HG03342 (cell line): ENCODE data around the gene DUSP1.

Experiments
- ATAC-seq: cut with Tn5 transposase; IDR thresholded peaks from one replicate; pipeline ENCODE4 v1.9.1; 2021; ENCODE audit warnings: mild to moderate bottlenecking, moderate library complexity; ENCODE audit not compliant: unreplicated experiment

Gene DUSP1

DNA sequence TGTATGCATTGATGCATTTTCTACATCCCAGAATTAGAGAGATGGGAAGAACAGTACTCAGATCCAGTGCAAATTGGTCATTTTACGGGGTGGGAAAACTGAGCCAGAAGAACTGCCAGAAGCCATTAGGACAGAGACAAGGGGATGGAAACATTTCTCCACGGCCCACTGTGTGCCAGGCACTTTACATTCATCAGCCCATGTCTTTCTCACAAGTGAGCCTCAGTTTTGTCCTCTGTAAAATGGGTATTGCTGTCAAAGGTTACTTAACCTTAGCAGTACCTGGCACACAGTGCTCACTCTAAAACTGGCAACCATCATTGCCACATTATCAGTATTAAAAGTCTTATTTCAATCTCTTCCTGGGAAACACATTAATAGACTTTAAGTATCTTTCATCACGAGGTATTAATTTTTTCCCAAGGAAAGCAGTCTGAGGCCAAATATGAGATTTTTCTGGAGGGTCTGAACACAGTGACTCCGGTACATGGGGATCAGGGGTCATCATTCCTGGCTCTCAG, 5.2 kb downstream of the DUSP1 start:
- no peak for ATAC-seq

DNA sequence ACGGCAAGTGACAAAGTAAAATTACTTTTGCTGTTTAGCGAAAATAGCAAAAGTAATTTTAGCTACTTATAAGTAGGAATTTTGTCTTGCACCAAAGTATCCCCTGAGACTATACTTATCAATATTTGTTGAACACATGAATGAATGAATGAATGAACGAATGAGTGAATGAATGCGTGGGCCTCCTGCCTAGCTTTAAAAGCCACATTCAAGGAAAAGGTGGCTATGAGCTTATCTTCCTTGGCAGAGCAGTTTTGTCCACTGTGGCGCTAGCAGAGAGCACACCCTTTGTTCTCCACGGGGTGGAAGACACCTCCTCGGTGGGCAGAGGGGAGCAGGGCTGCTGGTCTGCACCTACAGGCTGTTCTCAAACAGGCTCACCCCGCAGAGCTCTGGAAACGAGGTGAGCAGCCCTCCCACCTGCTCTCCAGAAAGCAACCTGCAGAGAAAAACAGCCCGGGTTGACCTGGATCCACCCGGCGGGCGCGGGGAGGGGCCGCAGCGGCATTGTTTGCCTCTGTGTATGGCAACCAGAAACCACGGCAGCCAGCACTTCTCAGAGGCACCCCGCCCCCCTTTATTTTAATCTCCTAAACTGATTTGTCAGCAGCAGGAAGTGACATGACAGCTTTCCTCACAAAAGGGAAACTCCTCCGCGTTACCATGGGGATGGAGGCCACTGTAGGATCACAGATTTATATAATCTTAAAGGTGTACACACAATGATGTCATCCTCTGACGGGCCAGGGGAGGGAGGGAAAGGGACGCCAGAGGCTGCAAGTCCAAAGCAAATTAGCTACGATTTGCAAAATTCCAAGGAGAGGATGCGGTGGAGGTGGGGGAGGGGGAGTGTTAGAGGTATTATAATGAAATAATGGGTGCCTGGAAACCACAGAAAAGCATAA, 5.9 kb downstream of the DUSP1 start:
- peak; percentile 85 for ATAC-seq

DNA sequence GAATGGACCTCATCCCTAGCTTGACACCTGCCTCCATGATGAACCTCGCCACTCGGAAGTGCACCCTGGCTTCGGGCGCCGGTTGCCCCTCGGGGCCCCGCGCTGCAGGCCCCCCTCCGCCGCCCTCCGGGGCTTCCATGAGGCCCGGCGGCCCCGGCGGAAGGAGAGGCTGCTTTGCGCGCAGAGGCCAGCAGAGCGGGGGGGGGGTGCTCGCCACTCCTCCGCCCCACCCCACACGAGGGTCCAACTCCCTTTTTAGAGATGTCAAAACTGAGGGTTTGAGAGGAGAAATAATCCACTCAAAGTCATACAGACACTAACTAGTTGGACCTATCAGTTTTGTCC, 7.9 kb downstream of the DUSP1 start:
- no peak for ATAC-seq

DNA sequence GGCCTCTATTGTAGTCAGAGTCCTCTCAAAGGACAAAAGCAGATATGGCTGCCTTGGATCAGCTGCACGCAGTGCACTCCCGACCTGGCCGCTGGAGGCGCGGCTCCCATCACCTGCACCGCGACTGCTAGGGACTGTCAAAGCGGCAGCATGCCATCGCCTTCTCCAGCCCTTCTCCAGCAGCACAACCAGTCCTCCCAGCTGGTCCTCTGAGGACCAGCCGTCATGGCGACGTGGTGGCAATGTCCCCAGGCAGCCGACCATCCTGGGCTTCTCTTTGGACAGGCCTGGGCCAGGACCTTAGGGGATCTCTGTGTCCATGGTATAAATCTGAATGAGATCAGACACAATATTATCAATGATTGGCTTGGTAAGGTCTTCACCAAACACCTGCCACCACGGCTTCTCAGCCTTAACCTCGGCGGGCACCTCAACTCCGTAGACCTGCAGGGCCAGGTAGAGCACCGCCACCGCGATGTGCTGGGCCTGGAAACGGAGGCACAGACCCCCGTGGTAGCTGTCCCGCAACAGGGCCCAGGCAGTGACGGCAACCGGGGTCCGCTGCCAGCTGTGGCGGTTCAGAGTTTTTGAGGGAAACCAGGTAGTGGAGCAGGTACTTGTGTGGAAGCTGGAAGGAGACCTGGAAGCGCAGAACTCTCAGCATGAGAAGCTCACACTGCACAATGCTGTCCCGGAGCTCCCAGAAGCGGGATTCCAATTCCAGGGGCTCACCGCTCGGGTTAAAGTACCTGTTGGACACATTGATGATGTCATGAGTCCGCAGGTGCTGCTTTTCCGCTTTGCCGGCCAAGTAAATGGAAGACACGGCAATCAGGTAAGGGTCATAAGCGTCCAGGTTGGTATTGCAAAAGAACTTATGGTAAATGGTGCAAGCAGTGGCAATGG, 8.5 kb downstream of the DUSP1 start:
- ATAC-seq, result no peak

DNA sequence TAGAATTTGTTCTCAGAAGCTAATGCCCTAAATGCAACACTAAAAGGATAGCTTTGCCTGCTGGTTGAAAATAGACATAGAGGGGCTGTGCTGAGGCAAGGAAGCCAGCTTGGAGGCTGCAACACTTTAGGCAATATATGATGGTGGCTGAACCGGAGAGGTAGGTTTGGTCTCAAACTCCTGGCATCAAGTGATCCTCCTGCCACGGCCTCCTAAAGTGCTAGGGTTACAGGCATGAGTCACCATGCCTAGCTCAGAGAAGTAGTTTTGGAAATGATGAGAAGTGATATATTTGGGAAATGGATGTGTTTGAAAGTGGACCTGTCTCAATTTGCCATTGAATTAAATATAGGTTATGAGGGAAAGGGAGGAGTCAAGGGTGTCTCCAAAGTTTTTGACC, 10.0 kb downstream of the DUSP1 start:
- ATAC-seq, result no peak

DNA sequence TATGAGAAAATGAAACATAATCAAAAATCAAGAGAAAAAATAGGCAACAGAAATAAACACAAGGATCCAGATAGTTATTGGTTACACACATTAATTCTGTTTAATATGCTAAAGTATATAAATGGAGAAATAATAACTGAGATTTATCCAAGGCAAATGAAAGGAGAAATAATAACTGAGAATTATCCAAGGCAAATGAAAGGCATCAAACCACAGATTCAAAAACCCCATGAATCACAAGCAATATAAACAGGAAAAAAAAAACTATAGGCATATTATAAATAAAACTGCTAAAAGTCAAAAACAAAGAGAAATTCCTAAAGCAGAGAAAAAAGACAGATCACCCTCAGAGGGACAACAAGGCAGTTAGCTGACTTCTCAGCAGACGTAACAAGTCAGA, 10.9 kb downstream of the DUSP1 start:
- ATAC-seq, result no peak

DNA sequence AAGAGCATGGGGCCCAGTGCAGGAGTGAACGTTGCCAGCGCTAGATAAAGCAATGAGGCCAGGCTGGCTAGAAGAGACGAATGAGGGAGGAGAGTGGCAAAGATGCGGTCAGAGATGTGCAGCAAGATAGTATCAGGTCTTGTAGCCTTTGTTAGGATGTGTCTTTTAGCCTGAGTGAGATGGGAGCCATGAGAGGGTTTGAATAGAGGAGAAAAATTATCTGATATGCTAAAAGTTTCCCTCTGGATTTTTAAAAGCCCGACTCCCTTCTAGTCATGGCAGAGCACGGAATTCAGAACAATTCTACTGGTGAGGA, 12.2 kb downstream of the DUSP1 start:
- ATAC-seq, result no peak

DNA sequence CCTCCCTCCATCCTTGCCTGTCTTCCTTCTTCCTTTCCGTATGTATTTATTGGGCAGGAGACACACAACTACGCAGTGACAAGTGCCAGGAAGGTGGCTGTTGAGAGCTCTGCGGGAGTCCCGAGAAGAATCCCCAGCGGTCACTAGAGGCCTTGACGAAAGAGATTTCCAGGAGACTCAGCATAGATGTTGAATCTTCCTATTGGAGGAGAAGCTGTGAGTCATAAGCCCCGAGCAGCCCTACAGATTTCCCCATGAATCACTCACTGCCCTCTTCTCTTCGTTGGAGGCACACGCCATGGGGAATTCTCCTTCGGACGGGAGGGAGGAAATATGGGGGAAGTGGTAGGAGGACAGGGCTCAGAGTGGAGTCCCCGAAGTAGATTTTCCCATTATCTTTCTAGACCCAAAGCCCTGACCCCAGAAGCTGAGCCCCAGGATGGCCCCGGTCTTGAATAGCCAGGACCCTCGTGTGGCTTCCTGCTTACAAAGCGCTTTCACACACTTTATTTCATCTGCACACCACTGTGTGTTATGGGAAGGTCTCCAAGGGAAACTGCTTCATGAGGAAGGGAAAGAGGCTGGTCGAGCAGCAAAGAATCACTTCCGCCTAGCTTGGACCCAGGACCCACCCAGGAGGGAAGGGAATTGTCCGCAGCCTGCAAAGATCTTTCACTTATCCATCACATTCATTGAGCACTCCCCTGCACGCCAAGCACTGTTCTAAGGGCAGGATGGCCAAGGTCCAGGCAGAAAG, 12.7 kb downstream of the DUSP1 start:
- ATAC-seq, result no peak

DNA sequence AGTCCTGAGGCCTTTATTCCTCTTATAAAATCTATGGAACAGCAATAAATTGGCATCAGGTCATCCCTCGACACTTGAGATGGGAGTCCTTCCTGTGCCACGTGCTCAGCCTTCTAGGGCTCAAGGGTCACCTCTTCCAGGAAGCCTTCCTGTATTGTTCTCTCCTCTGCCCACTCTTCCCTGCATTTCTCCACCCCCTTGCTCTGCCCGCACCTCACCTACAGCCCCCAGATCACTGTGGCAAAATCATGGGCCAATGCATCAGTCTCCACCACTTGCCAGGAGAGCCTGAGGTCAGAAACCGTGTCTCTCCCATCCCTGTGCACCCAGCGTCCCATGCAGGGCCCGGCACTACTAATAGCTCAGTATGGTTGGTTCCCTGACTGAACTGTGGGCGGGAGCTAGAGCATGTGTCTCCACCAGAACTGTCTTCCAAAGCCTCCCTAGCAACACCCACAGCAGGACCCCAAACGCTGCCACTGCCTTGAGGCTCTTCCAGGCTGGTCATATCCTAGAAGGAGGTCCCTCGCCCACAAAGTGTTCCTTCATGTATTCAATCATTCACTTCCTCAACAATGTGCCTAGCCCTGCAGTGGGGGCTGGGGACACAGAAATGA, 13.5 kb downstream of the DUSP1 start:
- no peak for ATAC-seq

DNA sequence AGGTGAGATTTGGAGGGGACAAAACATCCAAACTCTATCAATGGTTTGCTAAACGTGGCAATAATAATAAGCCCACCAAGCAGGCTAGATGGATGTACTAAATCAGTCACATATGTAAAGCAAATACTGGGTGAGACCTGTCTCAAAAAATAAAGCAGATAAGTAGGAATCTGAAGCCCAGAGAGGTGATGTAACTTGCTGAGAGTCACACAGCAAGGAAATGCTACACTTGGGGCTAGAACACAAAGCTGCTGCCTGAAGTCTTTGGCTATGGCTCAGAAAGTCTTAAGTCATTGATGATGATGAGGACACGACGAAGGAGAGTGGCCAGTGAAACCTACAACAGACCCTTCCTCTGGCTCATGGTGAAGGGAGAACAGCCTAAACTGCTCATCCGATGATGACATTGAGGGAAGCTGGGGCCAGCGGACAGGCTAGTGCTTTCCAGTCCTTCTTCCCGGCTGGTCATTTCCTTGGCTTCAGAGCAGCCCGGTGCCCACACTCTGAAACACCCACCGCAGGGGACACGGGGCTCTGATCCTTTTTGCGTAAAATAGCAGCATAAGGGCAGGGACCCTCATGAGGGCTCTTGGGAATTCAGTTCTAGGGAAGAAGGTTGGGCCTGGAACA, 14.1 kb downstream of the DUSP1 start:
- no peak for ATAC-seq

DNA sequence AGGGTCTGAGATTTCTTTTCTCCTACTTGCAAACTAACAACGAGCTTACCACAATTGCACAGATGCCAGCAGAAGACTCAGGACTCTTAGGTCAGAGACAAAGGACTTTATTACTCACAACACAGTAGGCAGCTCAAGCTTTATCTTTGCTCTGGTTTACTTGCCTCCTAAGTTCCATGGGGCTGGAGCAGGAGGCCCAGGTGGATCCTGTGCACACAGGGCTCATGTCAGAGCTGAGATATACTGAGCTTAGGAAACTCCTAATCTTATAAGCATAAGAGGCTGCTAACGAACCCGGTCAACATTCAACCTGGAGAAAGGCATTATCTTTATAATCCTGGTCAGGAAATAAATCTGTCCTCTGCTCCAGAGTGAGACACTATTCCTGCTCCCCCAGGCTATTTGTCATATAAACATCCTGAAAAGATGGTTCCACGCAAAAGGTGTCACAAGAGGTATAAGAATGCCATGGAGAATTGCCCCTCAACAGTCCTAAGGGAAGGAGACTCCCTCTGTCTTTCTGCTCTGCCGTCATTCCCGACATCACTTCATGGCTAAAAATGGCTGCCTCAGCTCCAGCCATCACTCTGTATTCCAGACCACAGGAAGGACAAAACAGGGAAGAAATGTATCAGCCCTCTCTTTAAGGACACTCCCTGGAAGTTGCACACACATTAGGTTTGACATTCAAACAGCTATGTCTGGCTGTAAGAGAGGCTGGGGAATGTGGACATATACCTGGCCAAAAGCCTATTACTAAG, 16.2 kb downstream of the DUSP1 start:
- no peak for ATAC-seq

DNA sequence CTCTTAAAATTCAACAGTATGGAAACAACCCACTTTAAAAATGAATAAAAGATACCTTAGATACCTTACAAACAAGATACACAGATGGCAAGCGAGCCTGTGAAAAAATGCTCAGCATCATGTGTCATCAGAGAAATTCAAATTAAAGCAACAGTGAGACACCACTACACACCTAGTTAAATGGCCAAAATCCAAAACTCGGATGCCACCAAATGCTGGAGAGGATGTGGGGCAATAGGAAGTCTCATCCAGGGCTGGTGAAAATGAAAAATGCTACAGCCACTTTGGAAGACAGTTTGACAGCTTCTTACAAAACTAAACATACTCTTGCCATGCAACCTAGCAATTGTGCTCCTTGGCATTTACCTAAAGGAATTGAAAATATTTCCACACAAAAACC, 17.9 kb downstream of the DUSP1 start:
- ATAC-seq, result no peak

DNA sequence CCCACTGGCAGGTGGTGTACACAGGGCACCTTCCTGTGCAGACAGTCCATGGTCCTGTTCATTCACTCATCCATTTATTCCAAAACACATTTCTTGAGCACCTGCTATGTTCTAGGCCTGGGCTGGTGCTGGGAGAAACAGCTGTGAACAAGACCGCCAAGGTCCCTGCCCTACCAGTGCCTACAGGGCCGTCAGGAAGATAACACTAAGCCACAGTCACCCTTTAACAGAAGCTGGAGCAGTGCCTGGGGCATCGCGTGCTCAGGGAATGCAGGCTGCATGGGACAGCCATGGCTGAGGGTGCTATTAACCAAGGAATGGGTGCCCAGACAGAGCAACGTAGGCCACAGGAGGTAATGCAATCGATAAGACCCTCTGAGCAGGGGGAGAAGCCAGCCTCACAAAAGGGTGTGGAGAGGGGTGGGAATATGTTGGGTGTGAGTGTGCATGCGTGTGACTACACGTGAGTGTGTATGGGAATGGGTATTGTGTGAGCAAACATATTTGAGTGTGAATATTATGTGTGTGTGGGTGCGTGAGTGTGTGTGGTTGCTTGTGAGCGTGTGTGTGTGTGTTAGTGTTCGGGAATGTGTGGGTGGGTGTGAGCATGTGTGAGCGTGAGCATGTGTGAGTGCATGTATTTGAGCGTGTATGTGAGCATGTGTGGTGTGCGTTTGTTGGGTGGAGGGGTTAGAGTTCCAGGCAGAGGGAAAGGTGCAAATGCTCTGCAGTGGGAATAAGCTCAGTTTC, 19.1 kb downstream of the DUSP1 start:
- ATAC-seq, result no peak

DNA sequence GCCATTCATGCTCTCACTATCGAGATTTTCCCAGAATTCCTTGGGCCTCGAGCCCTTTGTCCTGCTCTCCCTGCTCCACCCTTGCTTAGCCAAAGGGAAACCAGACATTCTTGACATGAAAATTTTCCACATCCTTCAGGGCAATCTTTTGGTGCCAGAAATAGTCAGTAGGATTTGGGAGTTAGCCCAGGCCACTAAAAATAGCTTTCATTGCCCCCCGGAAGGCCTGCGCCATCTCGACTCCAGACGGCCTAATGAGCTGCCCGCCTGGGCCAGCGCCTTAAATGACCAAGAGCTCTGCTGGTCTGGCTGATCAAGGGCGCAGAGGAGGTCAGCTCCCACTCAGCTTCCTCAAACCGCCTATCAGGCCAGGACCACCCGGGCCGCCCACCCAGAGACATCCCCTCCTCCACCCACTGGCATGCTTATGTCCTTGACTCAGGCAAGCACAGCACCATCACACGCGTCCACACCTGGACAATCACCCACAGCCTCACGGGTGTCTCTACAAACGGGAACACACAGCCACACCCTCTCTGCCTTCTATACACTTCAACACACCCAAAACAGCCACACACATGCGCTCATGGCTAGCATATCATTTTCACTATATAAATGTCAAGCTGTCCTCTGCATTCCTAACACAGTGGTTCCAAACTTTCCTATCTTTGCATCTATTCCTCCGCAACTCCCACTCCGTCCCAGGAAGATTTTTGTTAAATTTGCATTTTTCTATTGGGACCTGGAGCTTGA, 20.9 kb downstream of the DUSP1 start:
- ATAC-seq, result no peak

DNA sequence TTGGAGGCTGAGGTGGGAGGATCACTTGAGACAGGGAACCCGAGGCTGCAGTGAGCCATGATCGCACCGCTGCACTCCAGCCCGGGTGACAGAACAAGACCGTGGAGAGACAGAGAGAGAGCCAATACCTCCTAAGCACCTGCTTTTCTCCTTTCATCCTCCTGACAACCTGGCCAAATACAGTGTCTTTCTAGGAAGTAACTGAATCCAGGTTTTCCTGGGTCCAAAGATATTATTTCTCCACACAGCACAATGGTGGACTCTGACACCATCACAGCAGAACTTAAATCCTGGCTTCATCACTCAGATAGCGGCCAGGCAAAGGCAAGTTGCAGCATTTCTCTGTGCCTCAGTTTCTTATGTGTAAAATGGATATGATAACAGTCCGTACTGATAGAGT, 21.9 kb downstream of the DUSP1 start:
- ATAC-seq, result no peak

DNA sequence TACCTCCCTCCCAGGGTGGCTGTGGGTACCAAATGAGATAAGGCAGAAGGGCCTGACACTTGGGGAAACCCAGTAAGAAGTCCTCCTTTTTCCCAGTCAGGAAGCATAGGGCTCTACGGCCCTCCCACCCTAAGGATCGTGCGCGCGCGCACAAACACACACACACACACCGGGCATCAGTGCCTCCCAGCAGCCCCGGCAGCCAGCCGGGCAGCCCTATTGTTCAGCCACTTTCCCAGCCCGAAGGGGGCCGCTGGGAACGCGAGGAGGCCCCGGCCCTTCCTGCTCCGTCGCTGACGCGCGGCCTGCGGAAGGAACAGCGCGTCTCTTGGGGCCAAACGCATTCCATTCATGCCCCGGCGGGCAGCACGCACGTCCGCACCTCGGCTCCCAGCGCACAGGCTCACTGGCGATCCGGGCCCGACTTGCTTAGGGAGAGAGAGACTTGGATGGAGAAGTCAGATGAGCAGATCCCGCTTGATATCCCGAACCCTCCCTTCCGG, 22.6 kb downstream of the DUSP1 start:
- no peak for ATAC-seq

DNA sequence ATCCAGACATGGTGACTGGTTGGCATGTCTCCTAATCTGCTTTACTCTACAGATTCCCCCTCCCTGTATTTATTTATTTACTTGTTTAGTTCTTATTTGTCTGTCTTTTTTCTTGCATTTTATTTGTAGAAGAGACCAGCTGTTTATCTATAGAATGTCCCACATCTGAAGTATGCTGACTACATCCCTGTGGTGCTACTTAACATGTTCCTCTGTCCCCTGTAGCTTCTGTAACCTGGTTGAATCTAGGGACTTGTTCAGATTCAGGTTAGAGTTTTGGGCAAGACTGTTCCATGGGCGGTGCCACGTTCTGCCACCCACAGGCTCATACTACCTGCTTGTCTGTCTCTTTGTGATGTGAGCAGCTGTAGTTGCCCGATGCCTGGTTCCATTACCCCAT, 23.5 kb downstream of the DUSP1 start:
- ATAC-seq, result no peak

DNA sequence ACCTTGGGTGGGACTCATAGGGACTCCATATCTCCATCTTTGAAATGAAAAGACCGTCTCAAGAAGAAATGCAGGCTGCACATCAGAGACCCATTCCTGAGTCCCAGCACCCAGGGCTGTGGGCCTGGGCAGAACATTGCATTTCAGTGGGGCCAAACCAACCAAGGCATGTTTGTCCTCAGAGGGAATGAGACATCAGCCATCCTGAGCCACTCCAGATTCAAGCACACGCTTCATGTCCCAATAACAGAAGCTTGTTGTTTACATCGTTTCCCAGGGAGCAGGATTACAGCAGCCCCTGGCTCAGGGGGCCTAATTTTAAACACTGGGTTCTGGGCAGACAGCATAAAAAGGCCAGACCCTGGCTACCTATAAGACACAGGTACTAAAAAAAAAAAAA, 24.3 kb downstream of the DUSP1 start:
- ATAC-seq, result no peak
